Prostate gland (tissue), 2 donors: ENCODE measurements around the gene ZFHX3.

Source experiments
- CTCF ChIP-seq, 4 experiments: fragments of 200-600 bp in 2 of 4; fragments of 450-650 bp in 2 of 4; sonication (generic) in 2 of 4; IDR thresholded peaks; 1 replicate in 3 of 4; 2 replicates in 1 of 4; pipeline ENCODE4 v1.5.1; 2016 to 2019; ENCODE audit warnings: antibody characterized with exemption in 4 of 4, mild to moderate bottlenecking in 2 of 4, moderate library complexity in 2 of 4
- POLR2A ChIP-seq: fragments of 450-650 bp; IDR thresholded peaks from one replicate; pipeline ENCODE4 v1.6.1; 2016; ENCODE audit warnings: antibody characterized with exemption, mild to moderate bottlenecking

GRCh38 chr16:72783716-72784318 lies 264.1 kb downstream of the ZFHX3 start:
- no peak for TF ChIP-seq CTCF (IDR thresholded peaks at IDR 0.05)
- TF ChIP-seq POLR2A = no peak
